Nephron progenitor cell (in vitro differentiated cells): Measurements from ENCODE around the gene DBNDD1.
A peak's percentile ranks its signal among the peaks of the same experiment; 100 is the strongest.

Experiments used
- DNase-seq: peaks from one replicate; pipeline ENCODE4 v3.0.0; 2021
- H3K27ac Mint-ChIP-seq: 2 replicates; pipeline ENCODE4 v1.8.0; 2021; ENCODE audit warnings: mild to moderate bottlenecking, moderate library complexity, mixed read lengths
- H3K27me3 Mint-ChIP-seq: 2 replicates; pipeline ENCODE4 v1.8.0; 2021; ENCODE audit warnings: mild to moderate bottlenecking, low read depth, mixed read lengths; ENCODE audit not compliant: poor library complexity
- H3K36me3 Mint-ChIP-seq: 2 replicates; pipeline ENCODE4 v1.8.0; 2021; ENCODE audit warnings: low read depth, mixed read lengths
- H3K4me1 Mint-ChIP-seq: 2 replicates; pipeline ENCODE4 v1.8.0; 2021; ENCODE audit warnings: mixed read lengths
- H3K4me3 Mint-ChIP-seq: 2 replicates; pipeline ENCODE4 v1.8.0; 2021; ENCODE audit warnings: mild to moderate bottlenecking, moderate library complexity, mixed read lengths
- H3K9me3 Mint-ChIP-seq: 2 replicates; pipeline ENCODE4 v1.8.0; 2021; ENCODE audit warnings: mild to moderate bottlenecking, moderate library complexity, mixed read lengths
- CTCF ChIP-seq: fragments of 200-600 bp; sonication (generic); IDR thresholded peaks from 2 replicates; pipeline ENCODE4 v1.5.0; 2021; ENCODE audit warnings: antibody characterized with exemption

DBNDD1 gene

DNA sequence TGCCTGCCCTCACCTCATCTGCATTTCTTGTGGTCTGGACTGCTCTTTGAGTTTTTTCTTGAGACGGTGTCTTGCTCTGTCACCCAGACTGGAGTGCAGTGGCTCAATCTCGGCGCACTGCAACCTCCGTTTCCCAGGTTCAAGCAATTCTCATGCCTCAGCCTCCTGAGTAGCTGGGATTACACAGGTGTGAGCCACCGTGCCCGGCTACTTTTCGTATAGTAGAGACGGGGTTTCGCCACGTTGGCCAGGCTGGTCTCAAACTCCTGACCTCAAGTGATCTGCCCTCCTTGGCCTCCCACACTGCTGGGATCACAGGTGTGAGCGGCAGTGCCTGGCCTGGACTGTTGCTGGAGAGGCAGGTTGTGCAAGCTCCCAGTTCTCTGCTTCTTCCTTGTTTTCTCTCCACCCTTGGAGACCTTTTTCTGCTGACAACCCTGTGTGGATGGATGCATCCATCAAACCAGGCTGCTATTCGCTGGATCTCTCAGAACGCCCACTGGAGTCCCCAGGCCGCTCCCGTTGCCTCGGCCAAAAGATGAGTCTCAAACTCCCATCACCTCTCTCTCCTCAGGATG is 22.7 kb upstream of the DBNDD1 start:
- Mint-ChIP-seq H3K27ac (no peak overlapping the region), H3K36me3 (peaks cover 1% of the 10 kb centered on the region), H3K27me3 (no peaks in the 10 kb centered on the region), H3K4me1 (peaks cover 10% of the 10 kb centered on the region), H3K9me3 (no peaks in the 10 kb centered on the region), H3K4me3 (no peak overlapping the region)
- DNase-seq = no peak
- no peak for TF ChIP-seq CTCF

DNA sequence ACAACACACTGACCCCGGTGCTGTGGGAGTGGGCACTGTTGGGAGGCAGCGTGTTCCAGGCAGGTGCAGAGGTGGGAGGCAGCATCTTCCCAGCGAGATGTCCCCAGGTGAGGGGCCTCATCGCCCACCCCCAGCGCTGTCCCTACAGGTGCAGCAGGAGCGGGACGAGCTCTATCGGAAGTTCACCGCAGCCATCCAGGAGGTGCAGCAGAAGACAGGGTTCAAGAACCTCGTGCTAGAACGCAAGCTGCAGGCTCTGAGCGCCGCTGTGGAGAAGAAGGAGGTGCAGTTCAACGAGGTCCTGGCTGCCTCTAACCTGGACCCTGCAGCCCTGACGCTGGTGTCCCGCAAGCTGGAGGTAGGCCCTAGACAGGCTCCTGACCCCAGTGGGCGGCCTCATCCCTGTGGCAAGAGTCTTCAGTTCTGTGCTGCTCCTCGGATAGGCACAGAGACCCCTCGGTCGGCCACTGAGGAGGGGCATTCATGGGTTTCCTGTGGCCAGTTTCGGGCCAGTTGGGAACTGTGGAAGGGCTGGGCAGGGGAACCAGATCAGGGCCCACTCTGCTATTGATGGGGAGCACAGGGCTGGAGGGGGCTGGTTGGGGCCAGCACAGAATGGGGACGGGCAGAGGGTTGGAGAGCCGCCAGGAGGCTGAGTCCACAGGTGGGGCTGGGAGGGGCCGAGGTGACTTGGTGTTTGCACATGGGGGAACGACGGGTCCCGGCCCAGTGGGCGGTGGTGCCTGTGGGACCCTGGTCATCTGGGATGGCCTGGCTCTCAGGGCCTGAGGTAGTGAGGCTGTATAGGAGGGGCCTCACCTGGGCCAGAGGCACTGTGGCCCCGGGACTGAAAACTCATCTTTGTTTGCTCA is 21.1 kb upstream of the DBNDD1 start:
- Mint-ChIP-seq H3K27ac (peak overlapping the region; percentile 35), H3K4me1 (no peaks in the 10 kb centered on the region), H3K36me3 (peaks cover 17% of the 10 kb centered on the region), H3K4me3 (no peak overlapping the region), H3K9me3 (no peaks in the 10 kb centered on the region), H3K27me3 (no peaks in the 10 kb centered on the region)
- no peak for TF ChIP-seq CTCF
- no peak for DNase-seq

- Mint-ChIP-seq H3K36me3 (peaks cover 27% of the 10 kb centered on the region), H3K4me3 (no peak overlapping the region), H3K9me3 (no peaks in the 10 kb centered on the region), H3K4me1 (no peaks in the 10 kb centered on the region), H3K27ac (no peak overlapping the region), H3K27me3 (peaks cover 3% of the 10 kb centered on the region)
- DNase-seq = no peak
- TF ChIP-seq CTCF = no peak
These were observed 18.0 kb upstream of the DBNDD1 start for GRCh38 chr16:90037276-90037675.

- H3K27ac Mint-ChIP-seq = no peak overlapping the region
- no peaks in the 10 kb centered on the region for H3K9me3 Mint-ChIP-seq
- no peak for DNase-seq
- H3K36me3 Mint-ChIP-seq = peaks cover 27% of the 10 kb centered on the region
- no peak overlapping the region for H3K4me3 Mint-ChIP-seq
- no peaks in the 10 kb centered on the region for H3K4me1 Mint-ChIP-seq
- TF ChIP-seq CTCF = no peak
- peaks cover 10% of the 10 kb centered on the region for H3K27me3 Mint-ChIP-seq
These were observed 16.6 kb upstream of the DBNDD1 start for GRCh38 chr16:90035902-90036301.

GRCh38 chr16:90034504-90034903 is 15.2 kb upstream of the DBNDD1 start:
- Mint-ChIP-seq H3K9me3 (no peaks in the 10 kb centered on the region), H3K4me3 (no peak overlapping the region), H3K27ac (no peak overlapping the region), H3K36me3 (peaks cover 27% of the 10 kb centered on the region), H3K27me3 (peaks cover 12% of the 10 kb centered on the region), H3K4me1 (no peaks in the 10 kb centered on the region)
- DNase-seq = no peak
- TF ChIP-seq CTCF = no peak

GRCh38 chr16:90033387-90033786 is 14.1 kb upstream of the DBNDD1 start:
- Mint-ChIP-seq H3K4me1 (no peaks in the 10 kb centered on the region), H3K27ac (no peak overlapping the region), H3K4me3 (no peak overlapping the region), H3K9me3 (no peaks in the 10 kb centered on the region), H3K27me3 (peaks cover 13% of the 10 kb centered on the region), H3K36me3 (peaks cover 27% of the 10 kb centered on the region)
- TF ChIP-seq CTCF = no peak
- no peak for DNase-seq
